ENCODE data around the gene LACTBL1. TPM values are rescaled to one million over a fixed set of nuclear protein-coding genes. Genes with fewer than 3 reads are reported as not detected.

LACTBL1 gene
- total and polyA plus RNA-seq, 2 of the 8 experiments (the other 6 are each of a cell fraction or from before 2014, with no cell fraction given) = not detected

GRCh38 chr1:22910986-22911651, 61.5 kb downstream of the LACTBL1 start (continued):
- TF ChIP-seq CTCF (IDR thresholded peaks at IDR 0.05; ENCODE audit: control extremely low read depth in 1 of 3, insufficient read depth in 1 of 3, low read depth in 1 of 3, low read length in 3 of 3) (no peak), TBP (IDR thresholded peaks at IDR 0.05; ENCODE audit: low read depth, low read length) (no peak), RAD21 (IDR thresholded peaks at IDR 0.05 in 1 of 2, conservative IDR thresholded peaks at IDR 0.05 in 1 of 2; ENCODE audit: low read depth in 2 of 2, low read length in 2 of 2) (no peak), EGR1 (IDR thresholded peaks at IDR 0.05; ENCODE audit: borderline replicate concordance, low read depth, low read length) (no peak)

Measured in H1 (cell line).